HG03045 (cell line): ENCODE data around the gene ZDHHC8.

Experiments used
- ATAC-seq: cut with Tn5 transposase; IDR thresholded peaks from one replicate; pipeline ENCODE4 v1.9.1; 2021; ENCODE audit warnings: mild to moderate bottlenecking, moderate library complexity; ENCODE audit not compliant: unreplicated experiment

The ZDHHC8 gene

DNA sequence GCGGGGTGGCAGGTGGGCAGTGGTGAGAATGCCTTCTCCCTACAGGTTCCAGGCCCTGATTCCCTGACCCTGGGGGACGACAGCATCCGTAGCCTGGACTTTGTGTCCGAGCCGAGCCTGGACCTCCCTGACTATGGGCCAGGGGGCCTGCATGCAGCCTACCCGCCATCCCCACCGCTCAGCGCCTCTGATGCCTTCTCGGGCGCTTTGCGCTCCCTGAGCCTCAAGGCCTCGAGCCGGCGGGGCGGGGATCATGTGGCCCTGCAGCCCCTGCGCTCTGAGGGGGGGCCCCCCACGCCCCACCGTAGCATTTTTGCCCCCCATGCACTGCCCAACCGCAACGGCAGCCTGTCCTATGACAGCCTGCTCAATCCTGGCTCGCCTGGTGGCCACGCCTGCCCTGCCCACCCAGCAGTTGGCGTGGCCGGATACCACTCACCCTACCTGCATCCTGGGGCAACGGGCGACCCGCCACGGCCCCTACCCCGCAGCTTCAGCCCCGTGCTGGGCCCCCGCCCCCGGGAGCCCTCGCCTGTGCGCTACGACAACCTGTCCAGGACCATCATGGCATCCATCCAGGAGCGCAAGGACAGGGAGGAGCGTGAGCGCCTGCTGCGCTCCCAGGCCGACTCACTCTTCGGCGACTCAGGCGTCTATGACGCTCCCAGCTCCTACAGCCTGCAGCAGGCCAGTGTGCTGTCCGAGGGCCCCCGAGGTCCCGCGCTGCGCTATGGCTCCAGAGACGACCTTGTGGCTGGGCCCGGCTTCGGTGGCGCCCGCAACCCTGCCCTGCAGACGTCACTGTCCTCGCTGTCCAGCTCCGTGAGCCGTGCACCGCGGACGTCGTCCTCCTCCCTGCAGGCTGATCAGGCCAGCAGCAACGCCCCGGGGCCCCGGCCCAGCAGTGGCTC lies 11.4 kb downstream of the ZDHHC8 start:
- ATAC-seq: no peak

DNA sequence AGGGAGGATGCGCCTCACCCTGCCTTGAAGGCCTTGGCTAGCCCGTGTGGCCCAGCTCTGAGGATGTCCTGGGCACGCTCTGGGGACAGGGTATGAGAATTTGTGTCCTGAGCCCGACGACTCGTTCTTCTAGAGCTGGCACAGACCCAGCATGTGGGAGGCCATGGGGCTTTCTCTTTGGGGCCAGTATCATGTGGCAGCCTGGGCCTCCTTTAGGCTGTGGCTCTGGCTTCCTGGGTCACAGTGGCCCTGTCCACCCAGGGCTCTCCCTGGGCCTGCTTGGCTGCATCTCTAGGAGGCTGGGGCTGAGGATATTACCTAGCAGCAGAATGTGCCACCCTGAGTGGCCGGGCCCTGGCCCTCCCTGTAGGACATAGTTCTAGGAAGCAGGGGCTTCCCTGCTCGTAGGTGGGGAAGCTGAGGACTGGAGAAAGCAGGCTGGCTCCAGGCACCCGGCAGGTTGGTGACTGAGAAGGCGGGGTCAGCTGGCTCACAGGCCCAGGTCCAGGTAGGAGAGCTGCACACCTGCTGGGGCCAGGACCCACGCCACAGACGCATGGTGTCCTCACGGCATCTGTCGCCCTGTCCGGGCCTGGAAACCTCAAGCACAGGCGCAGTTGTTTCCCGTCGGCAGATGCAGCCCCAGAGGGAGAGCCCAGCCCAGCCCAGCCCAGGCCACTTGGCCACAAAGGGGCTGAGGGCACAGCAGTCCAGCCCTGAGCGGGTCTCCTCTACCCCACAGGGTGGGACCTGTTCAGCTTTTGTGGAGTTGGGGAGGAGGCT lies 12.5 kb downstream of the ZDHHC8 start:
- no peak for ATAC-seq

GRCh38 chr22:20145206-20145831 lies 13.7 kb downstream of the ZDHHC8 start:
- ATAC-seq: no peak

- ATAC-seq: no peak
Observed at GRCh38 chr22:20145832-20146223, 14.2 kb downstream of the ZDHHC8 start.

DNA sequence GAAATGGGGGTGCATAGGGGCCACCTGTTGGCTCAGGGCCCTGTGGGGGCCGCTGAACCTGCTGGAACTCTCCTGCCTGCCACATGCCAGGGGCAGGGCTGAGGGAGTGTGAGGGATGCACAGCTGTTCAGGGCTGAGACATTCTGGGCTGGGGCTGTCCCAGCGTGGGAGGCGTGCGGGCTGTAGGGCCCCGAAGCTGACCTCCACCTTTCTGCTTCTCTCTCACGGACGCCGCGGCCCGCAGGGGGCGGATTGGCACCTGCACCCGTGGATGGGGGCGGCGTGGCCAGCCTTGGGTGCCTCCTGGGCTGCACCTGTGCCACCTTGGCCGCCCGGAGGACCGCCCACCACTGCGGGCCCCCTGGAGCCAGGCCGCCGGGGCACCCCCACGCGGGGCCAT lies 15.2 kb downstream of the ZDHHC8 start:
- no peak for ATAC-seq

DNA sequence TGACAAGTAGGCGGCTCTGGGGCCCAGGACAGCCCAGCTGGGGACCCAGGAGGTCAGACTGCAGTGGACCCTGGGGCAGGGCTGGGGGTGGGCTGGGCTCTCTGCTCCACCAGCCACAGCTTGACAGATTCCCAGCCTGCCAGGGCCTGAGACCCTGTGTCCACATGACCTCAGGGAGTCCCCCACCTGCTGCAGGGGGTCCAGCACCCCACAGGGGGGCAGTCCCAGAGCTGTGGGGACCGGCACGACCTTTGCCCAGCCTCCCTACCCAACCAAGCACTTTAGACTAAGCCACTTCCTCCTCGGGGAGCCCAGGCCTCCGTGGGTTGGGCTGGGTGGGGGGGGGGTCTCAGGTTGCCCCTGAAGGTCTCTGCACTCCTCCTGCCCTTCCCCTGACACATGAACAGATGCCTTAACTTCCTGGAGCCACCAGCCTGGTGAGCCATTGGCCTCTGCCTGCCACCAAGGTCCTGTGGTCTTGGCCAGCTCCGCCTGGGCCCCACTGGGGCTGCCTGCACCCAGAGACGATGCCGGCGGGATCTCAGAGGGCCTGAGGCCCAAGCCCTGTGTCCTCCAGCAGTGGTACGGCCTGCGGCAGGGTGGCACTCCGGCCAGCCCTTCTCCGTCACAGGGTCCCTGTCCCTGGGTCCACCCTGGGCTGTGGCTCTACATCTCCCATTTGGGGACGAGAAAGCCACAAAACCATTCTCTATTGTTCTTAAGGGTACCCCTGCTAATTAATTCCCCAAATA lies 15.8 kb downstream of the ZDHHC8 start:
- ATAC-seq: no peak

DNA sequence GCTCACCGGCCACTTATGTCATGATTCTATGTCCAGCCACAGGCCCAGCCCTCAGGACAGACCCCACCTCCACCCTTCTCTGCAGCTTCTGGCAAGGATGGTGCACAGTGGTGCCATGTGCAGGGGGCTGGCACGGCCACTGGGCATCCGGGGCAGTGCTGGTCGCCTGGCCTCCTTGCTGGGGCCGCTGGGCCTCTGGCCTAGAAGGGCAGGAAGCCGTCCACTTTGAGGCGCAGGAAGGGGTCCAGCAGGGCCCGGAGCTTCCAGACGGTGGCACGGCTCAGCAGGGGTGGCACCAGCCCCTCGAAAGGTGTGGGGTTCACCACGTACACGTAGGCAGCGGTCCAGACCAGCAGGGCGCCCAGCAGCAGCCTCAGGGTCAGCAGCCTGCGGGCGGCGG lies 16.8 kb downstream of the ZDHHC8 start:
- ATAC-seq: no peak

DNA sequence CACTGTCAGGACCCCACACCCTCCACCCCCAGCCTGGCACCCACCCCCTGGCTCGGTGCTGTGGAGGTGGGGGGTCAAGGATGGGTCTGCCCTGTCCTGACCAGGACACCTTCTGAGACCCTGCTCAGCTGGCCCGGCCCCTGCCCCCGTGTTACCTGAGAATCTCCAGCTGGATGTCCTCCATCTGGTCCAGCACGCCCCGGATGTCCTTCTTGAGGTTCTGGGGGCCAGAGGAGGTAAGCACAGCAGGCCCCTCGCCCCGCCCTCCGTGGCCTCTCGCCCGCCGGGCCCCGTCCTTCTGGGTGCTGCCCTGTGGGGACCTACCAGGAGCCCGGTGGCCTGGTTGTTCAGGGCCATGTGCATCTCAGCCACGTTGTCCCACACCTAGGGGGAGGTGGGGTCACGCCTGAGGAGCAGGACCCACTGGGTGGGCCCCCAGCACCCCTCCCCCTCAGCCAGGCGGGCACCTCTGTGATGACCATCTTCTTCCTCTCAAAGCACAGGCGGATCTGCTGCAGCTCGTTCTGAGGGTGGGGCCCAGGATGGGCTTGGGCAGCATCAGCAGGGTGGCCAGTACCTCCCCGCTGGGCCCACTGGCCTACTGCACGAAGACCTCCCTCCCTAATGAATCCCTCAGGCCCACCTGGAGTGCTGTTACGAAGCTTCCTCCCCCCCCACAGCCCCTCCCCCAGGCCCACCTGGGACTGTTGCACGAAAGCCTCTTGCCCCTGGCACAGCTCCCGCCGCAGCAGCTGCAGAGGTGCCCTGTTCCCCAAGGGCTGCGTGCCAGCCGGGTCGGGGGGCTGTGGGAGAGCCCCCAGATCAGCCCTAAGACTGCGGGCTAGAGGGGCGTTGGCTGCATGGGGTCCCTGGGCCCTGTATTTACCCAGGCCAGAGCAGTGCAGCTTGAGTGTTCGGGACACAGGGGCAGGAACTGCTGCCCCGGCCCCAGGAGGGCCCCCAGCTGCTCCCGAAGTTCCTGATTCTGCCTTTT lies 17.9 kb downstream of the ZDHHC8 start:
- ATAC-seq: no peak

GRCh38 chr22:20150381-20151275 lies 19.0 kb downstream of the ZDHHC8 start, which contains the start of gene CCDC188:
Gene CCDC188, minus strand, starts transcription at chr22:20151055. Its CDS starts 69 bp downstream, at chr22:20150986.
- no peak for ATAC-seq

DNA sequence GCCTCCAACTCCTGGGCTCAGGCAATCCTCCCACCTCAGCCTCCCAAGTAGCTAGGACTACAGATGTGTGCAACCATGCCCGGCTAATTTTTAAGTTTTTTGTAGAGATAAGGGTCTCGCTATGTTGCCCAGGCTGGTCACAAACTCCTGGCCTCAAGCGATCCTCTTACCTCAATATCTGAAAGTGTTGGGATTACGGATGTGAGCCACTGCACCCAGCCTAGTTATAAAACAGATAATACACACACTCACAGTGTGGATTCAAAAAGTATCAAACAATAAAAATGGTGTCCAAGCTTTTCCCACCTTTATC lies 19.6 kb downstream of the ZDHHC8 start:
- ATAC-seq: no peak

GRCh38 chr22:20152464-20152890 lies 20.9 kb downstream of the ZDHHC8 start:
- ATAC-seq: no peak

DNA sequence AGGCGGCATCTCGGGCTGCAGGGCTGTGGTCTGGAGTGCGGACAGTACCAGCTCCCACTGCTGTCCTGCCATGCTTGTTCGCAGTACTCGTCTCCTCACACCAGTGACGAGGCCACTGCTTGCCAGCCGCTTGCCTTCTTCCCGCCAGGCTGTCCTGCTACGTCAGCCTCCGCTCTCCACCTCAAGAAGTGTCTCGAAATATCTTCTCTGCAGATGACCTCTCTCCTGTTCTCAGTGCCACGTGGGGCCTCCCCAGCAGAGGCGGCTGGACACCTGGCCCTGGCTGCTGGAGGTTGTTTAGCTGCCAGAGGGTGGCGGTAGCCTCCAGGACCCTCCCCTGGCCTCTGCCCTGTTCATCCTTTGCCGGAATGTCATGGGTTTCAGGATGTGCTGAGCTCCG lies 22.3 kb downstream of the ZDHHC8 start:
- no peak for ATAC-seq

DNA sequence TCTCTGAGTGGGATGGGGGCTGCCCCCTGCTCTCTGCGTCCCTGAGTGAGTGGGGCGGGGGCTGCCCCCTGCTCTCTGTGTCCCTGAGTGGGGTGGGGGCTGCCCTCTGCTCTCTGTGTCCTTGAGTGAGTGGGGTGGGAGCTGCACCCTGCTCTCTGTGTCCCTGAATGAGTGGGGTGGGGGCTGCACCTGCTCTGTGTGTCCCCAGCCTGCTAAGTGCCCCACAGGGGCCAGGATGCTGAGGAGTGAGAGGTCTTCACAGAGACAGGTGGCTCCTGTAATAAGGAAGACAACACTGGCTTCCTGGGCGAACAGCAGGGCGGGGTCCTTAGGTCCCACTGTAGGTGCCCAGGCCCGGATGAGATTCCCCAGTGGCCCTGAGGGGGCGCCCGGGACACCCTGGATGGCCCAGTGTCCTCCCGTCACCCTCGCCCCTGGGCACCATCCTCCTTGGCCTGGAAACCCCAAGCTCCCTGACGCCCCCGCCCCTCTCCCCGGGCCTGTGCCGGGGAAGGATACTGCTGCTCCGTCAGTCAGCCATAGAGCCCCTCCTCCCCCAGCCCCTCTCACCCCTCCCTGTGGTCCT lies 23.1 kb downstream of the ZDHHC8 start:
- ATAC-seq: no peak

DNA sequence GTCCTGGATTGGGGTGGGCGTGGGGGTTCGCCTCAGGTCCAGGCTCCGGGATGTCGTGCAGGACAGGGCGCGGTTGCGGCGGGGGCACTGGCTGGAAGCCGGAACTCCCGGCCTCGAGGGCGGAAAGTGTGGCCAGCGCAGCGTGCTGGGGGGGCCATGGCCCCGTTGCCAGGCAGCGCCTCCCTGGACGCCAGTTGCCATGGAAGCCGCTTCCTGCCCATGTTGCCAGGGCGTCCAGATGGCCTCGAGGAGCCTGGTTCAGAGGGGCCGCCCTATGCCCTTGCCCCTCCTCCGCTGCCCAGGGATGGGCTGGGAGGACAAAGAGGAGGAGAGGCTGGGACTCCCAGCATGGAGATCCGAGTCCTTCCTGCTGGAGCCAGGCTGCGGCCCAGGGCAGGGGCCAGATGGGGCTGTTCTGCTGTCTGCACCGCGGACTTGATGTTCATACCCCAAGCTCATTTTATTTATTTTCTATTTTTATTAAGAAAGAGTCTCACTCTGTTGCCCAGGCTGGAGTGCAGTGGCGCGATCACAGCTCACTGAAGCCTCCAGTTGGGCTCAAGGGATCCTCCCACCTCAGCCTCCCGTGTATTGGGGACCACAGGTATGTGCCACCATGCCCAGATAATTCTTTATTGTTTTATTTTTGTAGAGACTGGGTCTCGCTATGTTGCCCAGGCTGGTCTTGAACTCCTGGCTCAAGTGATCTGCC lies 23.9 kb downstream of the ZDHHC8 start:
- ATAC-seq: no peak

DNA sequence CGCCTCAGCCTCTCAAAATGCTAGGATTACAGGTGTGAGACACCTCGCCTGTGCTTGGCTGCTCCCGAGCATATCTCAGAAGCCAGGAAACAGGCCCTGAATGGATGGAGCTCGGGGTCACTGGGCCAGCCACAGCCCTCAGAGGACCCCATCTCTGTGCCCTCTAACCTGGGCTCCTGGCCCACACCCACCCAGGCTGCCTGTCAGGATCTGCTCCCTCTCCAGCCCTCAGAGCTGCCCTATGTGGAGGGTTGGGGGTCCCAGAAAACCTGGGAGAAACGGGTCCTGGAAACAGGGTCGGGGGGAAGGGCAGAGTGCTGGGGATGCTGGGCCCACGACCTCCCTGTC lies 24.4 kb downstream of the ZDHHC8 start:
- no peak for ATAC-seq

DNA sequence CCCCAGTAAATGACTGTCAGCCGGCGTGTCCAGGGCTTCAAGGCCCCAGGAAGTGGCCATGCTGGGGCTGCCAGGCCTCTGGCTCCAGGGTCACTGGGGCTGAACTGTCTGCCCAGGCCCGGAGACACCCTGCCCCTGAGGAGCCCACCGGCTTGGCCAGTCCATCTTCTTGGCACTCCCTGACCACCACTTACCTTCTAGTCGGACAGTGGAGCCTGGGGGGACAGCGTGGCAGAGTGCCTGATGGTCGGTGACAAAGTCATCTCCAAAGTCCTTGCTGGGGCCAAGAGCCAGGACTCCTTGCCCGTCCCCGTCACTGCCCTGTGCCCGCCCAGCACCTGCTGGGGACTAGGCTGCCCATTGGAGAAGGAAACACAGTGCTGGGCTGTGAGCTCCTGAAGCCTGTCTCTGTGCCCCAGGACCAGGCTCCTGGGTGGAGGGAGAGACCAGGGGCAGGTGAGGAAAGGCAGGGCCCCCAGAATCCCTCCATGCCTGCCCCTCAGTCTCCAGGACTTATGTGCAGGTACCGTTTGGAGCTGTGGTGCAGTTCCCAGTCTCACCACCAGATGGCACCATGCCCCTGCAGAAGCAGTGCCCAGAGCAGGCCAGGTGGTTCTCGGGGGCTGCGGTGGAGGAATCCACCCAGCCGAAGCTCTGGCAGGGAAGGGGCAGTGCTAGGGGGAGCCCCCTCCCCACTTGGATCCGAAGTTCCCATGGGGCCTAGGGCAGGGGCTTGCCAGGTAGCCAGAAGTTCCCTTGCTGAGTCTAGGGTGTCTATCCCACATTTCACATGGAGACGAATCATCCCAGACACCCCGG lies 25.2 kb downstream of the ZDHHC8 start:
- no peak for ATAC-seq
